ENCODE data around the gene CCT4. TPM values are rescaled to one million over a fixed set of nuclear protein-coding genes. Genes with fewer than 3 reads are reported as not detected.
"Not testable (repeated sequence)": the region's sequence is repeated elsewhere in the genome, so short reads cannot be mapped to it uniquely, and the experiment has no call there.

CCT4 gene
- total RNA-seq, 1 donor from 2014 or later, result 92.7 TPM

GRCh38 chr2:61926531-61927477, 38.3 kb upstream of the CCT4 start:
- no peaks in the 10 kb centered on the region for H3K27me3 ChIP-seq (ENCODE audit: low read depth)
- H3K4me1 ChIP-seq, result peaks cover 35% of the 10 kb centered on the region
- H3K4me3 ChIP-seq, result no peak overlapping the region
- TF ChIP-seq CTCF (IDR thresholded peaks at IDR 0.05; ENCODE audit: borderline replicate concordance), result no peak
- intact Hi-C loops (cut with micrococcal nuclease), result no loop called here
- H3K27ac ChIP-seq (replicated peaks), result no peak overlapping the region
- DNase-seq, result no peak
- H3K36me3 ChIP-seq, result peaks cover 7% of the 10 kb centered on the region
- peaks cover 2% of the 10 kb centered on the region for H3K9me3 ChIP-seq (replicated peaks)

GRCh38 chr2:61924895-61925663, 36.6 kb upstream of the CCT4 start:
- no peak for TF ChIP-seq CTCF (IDR thresholded peaks at IDR 0.05; ENCODE audit: borderline replicate concordance)
- intact Hi-C loops (cut with micrococcal nuclease), result loop anchor here (5.0 kb wide), 1 partner anchor 67 kb away; no protein-coding TSS in a partner anchor
- Histone ChIP-seq H3K27ac (replicated peaks) (no peak overlapping the region), H3K36me3 (peaks cover 7% of the 10 kb centered on the region), H3K9me3 (replicated peaks) (no peaks in the 10 kb centered on the region), H3K4me1 (peaks cover 47% of the 10 kb centered on the region), H3K4me3 (no peak overlapping the region), H3K27me3 (ENCODE audit: low read depth) (no peaks in the 10 kb centered on the region)
- DNase-seq, result no peak

- no peaks in the 10 kb centered on the region for H3K27me3 ChIP-seq (ENCODE audit: low read depth)
- no peak for DNase-seq
- H3K9me3 ChIP-seq (replicated peaks), result no peaks in the 10 kb centered on the region
- no peak overlapping the region for H3K4me3 ChIP-seq
- intact Hi-C loops (cut with micrococcal nuclease), result loop anchor here (5.0 kb wide), 1 partner anchor 70 kb away; no protein-coding TSS in a partner anchor
- no peak for TF ChIP-seq CTCF (IDR thresholded peaks at IDR 0.05; ENCODE audit: borderline replicate concordance)
- H3K36me3 ChIP-seq, result peaks cover 11% of the 10 kb centered on the region
- peak overlapping the region; percentile 31 for H3K27ac ChIP-seq (replicated peaks)
- peaks cover 52% of the 10 kb centered on the region for H3K4me1 ChIP-seq
Observed at GRCh38 chr2:61922714-61923113, 34.3 kb upstream of the CCT4 start.

- Histone ChIP-seq H3K4me1 (peaks cover 47% of the 10 kb centered on the region), H3K9me3 (replicated peaks) (no peaks in the 10 kb centered on the region), H3K27ac (replicated peaks) (peak overlapping the region; percentile 67), H3K4me3 (no peak overlapping the region), H3K36me3 (peaks cover 5% of the 10 kb centered on the region), H3K27me3 (ENCODE audit: low read depth) (no peaks in the 10 kb centered on the region)
- DNase-seq, result no peak
- intact Hi-C loops (cut with micrococcal nuclease), result loop anchor here (5.0 kb wide), 1 partner anchor 72 kb away; no protein-coding TSS in a partner anchor
- TF ChIP-seq CTCF (IDR thresholded peaks at IDR 0.05; ENCODE audit: borderline replicate concordance), result no peak
Observed at GRCh38 chr2:61920548-61920947, 32.1 kb upstream of the CCT4 start.

GRCh38 chr2:61914794-61915193, 26.3 kb upstream of the CCT4 start:
- H3K9me3 ChIP-seq (replicated peaks); H3K36me3 ChIP-seq; intact Hi-C loops (cut with micrococcal nuclease); H3K27me3 ChIP-seq (ENCODE audit: low read depth); DNase-seq; H3K27ac ChIP-seq (replicated peaks); H3K4me3 ChIP-seq: not testable (repeated sequence)
- H3K4me1 ChIP-seq, result peaks cover 39% of the 10 kb centered on the region

All from left ventricle myocardium inferior (tissue), 1 donor.